H1 (cell line): ENCODE results near the gene AHI1.

Experiments used
- EZH2 ChIP-seq: fragments of 200-600 bp; sonication (generic); IDR thresholded peaks from 2 replicates; pipeline ENCODE4 v1.7.1; 2012; ENCODE audit warnings: low read depth, mild to moderate bottlenecking, moderate library complexity, low read length, inconsistent platforms; ENCODE audit not compliant: severe bottlenecking
- GABPA ChIP-seq: IDR thresholded peaks from 2 replicates; pipeline ENCODE4 v1.6.1; 2011; ENCODE audit warnings: mild to moderate bottlenecking, low read length, moderate library complexity, borderline replicate concordance; ENCODE audit not compliant: insufficient read depth
- TCF12 ChIP-seq: IDR thresholded peaks from 2 replicates; pipeline ENCODE4 v1.6.1; 2011; ENCODE audit warnings: low read depth, mild to moderate bottlenecking, low read length

DNA sequence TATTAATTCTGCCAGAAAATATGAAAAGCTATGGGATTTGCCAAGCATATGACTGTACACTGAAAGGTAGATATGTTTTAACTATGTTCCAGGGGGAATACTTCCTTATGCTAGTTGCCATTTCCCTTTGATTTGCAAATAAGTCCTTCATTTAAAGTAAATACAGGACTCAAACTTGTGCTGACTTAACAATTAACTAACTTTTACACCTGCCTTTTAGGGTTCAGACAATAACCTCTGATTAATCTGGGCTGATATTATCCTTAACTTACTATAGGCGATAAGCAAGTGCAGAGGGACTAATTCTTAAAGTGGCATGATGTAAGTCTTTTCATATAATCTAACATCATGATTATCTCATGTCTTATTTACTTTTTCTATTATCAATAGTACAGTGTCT is 143.1 kb downstream of the AHI1 start:
- TF ChIP-seq TCF12 (no peak), EZH2 (no peak), GABPA (no peak)
